ENCODE measurements around the gene ABHD11. TPM values are rescaled to one million over a fixed set of nuclear protein-coding genes. Genes with fewer than 3 reads are reported as not detected.
"Not testable (repeated sequence)": the region's sequence is repeated elsewhere in the genome, so short reads cannot be mapped to it uniquely, and the experiment has no call there.

ABHD11 gene
- total RNA-seq, 2 experiments from 2014 or later = 14.4 to 17.8 TPM

- Mint-ChIP-seq H3K9me3 (ENCODE audit: low read depth) (no peaks in the 10 kb centered on the region), H3K27me3 (peaks cover 4% of the 10 kb centered on the region), H3K27ac (peak overlapping the region; percentile 66), H3K4me1 (peaks cover 34% of the 10 kb centered on the region), H3K36me3 (ENCODE audit: low read depth) (peaks cover 3% of the 10 kb centered on the region), H3K4me3 (peak overlapping the region; percentile 75)
- ATAC-seq (no peak), DNase-seq (peak; percentile 62)
- CTCF ChIA-PET = interaction anchor here (0.8 to 3.8 kb wide), 4 partner anchors 16 to 265 kb away, joined by 3 to 21 read pairs (median 5); no protein-coding TSS in a partner anchor
- POLR2A ChIA-PET = interaction anchor here (0.6 to 2.0 kb wide), 4 partner anchors 12 to 33 kb away, joined by 3 to 17 read pairs (median 3); partner anchors contain the start of gene ABHD11
- intact Hi-C loops (cut with DNase I, micrococcal nuclease) = loop anchor here (1.0 to 5.0 kb wide), 7 partner anchors 14 to 196 kb away; partner anchors contain the start of genes BAZ1B (in 2 of the 2), VPS37D (in 2 of the 2), ABHD11 (in 1 of the 2) and BUD23 (in 1 of the 2)
These were observed 20.1 kb downstream of the ABHD11 start for GRCh38 chr7:73718438-73718881.

GRCh38 chr7:73717991-73718405 lies 20.6 kb downstream of the ABHD11 start:
- peaks cover 4% of the 10 kb centered on the region for H3K27me3 Mint-ChIP-seq
- intact Hi-C loops (cut with DNase I, micrococcal nuclease) = loop anchor here (1.0 to 5.0 kb wide), 7 partner anchors 13 to 196 kb away; partner anchors contain the start of genes BAZ1B (in 2 of the 2), VPS37D (in 2 of the 2), ABHD11 (in 1 of the 2) and BUD23 (in 1 of the 2)
- peak; percentile 62 for ATAC-seq
- H3K4me3 Mint-ChIP-seq = peak overlapping the region; percentile 75
- H3K9me3 Mint-ChIP-seq (ENCODE audit: low read depth) = no peaks in the 10 kb centered on the region
- POLR2A ChIA-PET = interaction anchor here (0.6 to 2.0 kb wide), 5 partner anchors 11 to 196 kb away, joined by 3 to 17 read pairs (median 3); partner anchors contain the start of genes ABHD11 and BAZ1B
- peaks cover 36% of the 10 kb centered on the region for H3K4me1 Mint-ChIP-seq
- H3K27ac Mint-ChIP-seq = peak overlapping the region; percentile 66
- DNase-seq = peak; percentile 89
- CTCF ChIA-PET = interaction anchor here (0.8 to 3.8 kb wide), 5 partner anchors 10 to 265 kb away, joined by 3 to 21 read pairs (median 4); no protein-coding TSS in a partner anchor
- H3K36me3 Mint-ChIP-seq (ENCODE audit: low read depth) = peaks cover 6% of the 10 kb centered on the region

- Mint-ChIP-seq H3K4me3 (peak overlapping the region; percentile 75), H3K36me3 (ENCODE audit: low read depth) (peaks cover 7% of the 10 kb centered on the region), H3K27me3 (peaks cover 4% of the 10 kb centered on the region), H3K9me3 (ENCODE audit: low read depth) (no peaks in the 10 kb centered on the region), H3K4me1 (peaks cover 39% of the 10 kb centered on the region), H3K27ac (peak overlapping the region; percentile 66)
- ATAC-seq = no peak
- CTCF ChIA-PET = interaction anchor here (0.5 to 3.8 kb wide), 6 partner anchors 9 to 698 kb away, joined by 3 to 21 read pairs (median 4); no protein-coding TSS in a partner anchor
- POLR2A ChIA-PET = interaction anchor here (0.6 to 2.0 kb wide), 5 partner anchors 11 to 195 kb away, joined by 3 to 17 read pairs (median 3); partner anchors contain the start of genes ABHD11 and BAZ1B
- intact Hi-C loops (cut with DNase I, micrococcal nuclease) = loop anchor here (5.0 kb wide), 2 partner anchors 50 to 95 kb away; partner anchors contain the start of genes MLXIPL (in 1 of the 2) and VPS37D (in 1 of the 2)
- DNase-seq = no peak
These were observed 21.4 kb downstream of the ABHD11 start for GRCh38 chr7:73717025-73717807.

GRCh38 chr7:73716318-73716890 lies 22.2 kb downstream of the ABHD11 start:
- ChIA-PET CTCF (interaction anchor here (1.4 to 3.8 kb wide), 4 partner anchors 8 to 110 kb away, joined by 4 to 21 read pairs (median 6); no protein-coding TSS in a partner anchor), POLR2A (interaction anchor here (1.9 to 2.0 kb wide), 2 partner anchors 10 to 13 kb away, joined by 4 to 17 read pairs; no protein-coding TSS in a partner anchor)
- H3K4me1 Mint-ChIP-seq = peaks cover 39% of the 10 kb centered on the region
- H3K36me3 Mint-ChIP-seq (ENCODE audit: low read depth) = peaks cover 7% of the 10 kb centered on the region
- no peak overlapping the region for H3K4me3 Mint-ChIP-seq
- intact Hi-C loops (cut with DNase I, micrococcal nuclease) = loop anchor here (5.0 kb wide), 2 partner anchors 49 to 94 kb away; partner anchors contain the start of genes MLXIPL (in 1 of the 2) and VPS37D (in 1 of the 2)
- no peak for ATAC-seq
- no peaks in the 10 kb centered on the region for H3K9me3 Mint-ChIP-seq (ENCODE audit: low read depth)
- H3K27ac Mint-ChIP-seq = peak overlapping the region; percentile 14
- H3K27me3 Mint-ChIP-seq = peaks cover 4% of the 10 kb centered on the region
- no peak for DNase-seq

- Mint-ChIP-seq H3K27ac (no peak overlapping the region), H3K9me3 (ENCODE audit: low read depth) (no peaks in the 10 kb centered on the region), H3K27me3 (peaks cover 2% of the 10 kb centered on the region), H3K36me3 (ENCODE audit: low read depth) (peaks cover 7% of the 10 kb centered on the region), H3K4me1 (peaks cover 39% of the 10 kb centered on the region), H3K4me3 (no peak overlapping the region)
- intact Hi-C loops (cut with DNase I, micrococcal nuclease) = loop anchor here (1.0 to 5.0 kb wide), 4 partner anchors 9 to 136 kb away; partner anchors contain the start of genes MLXIPL (in 1 of the 2) and VPS37D (in 1 of the 2)
- CTCF ChIA-PET = interaction anchor here (1.4 to 3.8 kb wide), 4 partner anchors 8 to 109 kb away, joined by 4 to 21 read pairs (median 6); no protein-coding TSS in a partner anchor
- peak; percentile 77 for ATAC-seq
- POLR2A ChIA-PET = interaction anchor here (0.5 to 1.9 kb wide), 3 partner anchors 12 to 59 kb away, joined by 3 to 5 read pairs (median 4); no protein-coding TSS in a partner anchor
- DNase-seq = peak; percentile 90
These were observed 22.8 kb downstream of the ABHD11 start for GRCh38 chr7:73715648-73716317.

- H3K27me3 Mint-ChIP-seq; intact Hi-C loops (cut with DNase I, micrococcal nuclease); H3K9me3 Mint-ChIP-seq (ENCODE audit: low read depth); H3K4me3 Mint-ChIP-seq; ATAC-seq; H3K27ac Mint-ChIP-seq; POLR2A ChIA-PET; DNase-seq; H3K36me3 Mint-ChIP-seq (ENCODE audit: low read depth): not testable (repeated sequence)
- H3K4me1 Mint-ChIP-seq = peaks cover 35% of the 10 kb centered on the region
- CTCF ChIA-PET = interaction anchor here (1.3 to 3.1 kb wide), 3 partner anchors 12 to 45 kb away, joined by 4 to 16 read pairs (median 5); no protein-coding TSS in a partner anchor
These were observed 25.3 kb downstream of the ABHD11 start for GRCh38 chr7:73713319-73713718.

GRCh38 chr7:73712773-73713172 lies 25.8 kb downstream of the ABHD11 start:
- ChIA-PET POLR2A (no interaction called here), CTCF (interaction anchor here (3.1 kb wide), 1 partner anchor 11 kb away, joined by 16 read pairs; no protein-coding TSS in a partner anchor)
- DNase-seq (no peak), ATAC-seq (no peak)
- no peak overlapping the region for H3K4me3 Mint-ChIP-seq
- H3K36me3 Mint-ChIP-seq (ENCODE audit: low read depth) = peaks cover 9% of the 10 kb centered on the region
- intact Hi-C loops (cut with DNase I, micrococcal nuclease) = no loop called here
- no peak overlapping the region for H3K27ac Mint-ChIP-seq
- H3K4me1 Mint-ChIP-seq = peaks cover 29% of the 10 kb centered on the region
- no peaks in the 10 kb centered on the region for H3K9me3 Mint-ChIP-seq (ENCODE audit: low read depth)
- H3K27me3 Mint-ChIP-seq = no peaks in the 10 kb centered on the region

GRCh38 chr7:73708961-73709549 lies 29.5 kb downstream of the ABHD11 start:
- ChIA-PET CTCF (no interaction called here), POLR2A (no interaction called here)
- H3K4me1 Mint-ChIP-seq = peaks cover 20% of the 10 kb centered on the region
- H3K36me3 Mint-ChIP-seq (ENCODE audit: low read depth) = peaks cover 6% of the 10 kb centered on the region
- intact Hi-C loops (cut with DNase I, micrococcal nuclease) = no loop called here
- no peaks in the 10 kb centered on the region for H3K9me3 Mint-ChIP-seq (ENCODE audit: low read depth)
- ATAC-seq = no peak
- DNase-seq = no peak
- no peak overlapping the region for H3K4me3 Mint-ChIP-seq
- H3K27me3 Mint-ChIP-seq = no peaks in the 10 kb centered on the region
- H3K27ac Mint-ChIP-seq = no peak overlapping the region

GRCh38 chr7:73707045-73707631 lies 31.5 kb downstream of the ABHD11 start:
- peak; percentile 43 for DNase-seq
- Mint-ChIP-seq H3K4me3 (no peak overlapping the region), H3K27me3 (no peaks in the 10 kb centered on the region), H3K36me3 (ENCODE audit: low read depth) (peaks cover 10% of the 10 kb centered on the region), H3K27ac (no peak overlapping the region), H3K9me3 (ENCODE audit: low read depth) (no peaks in the 10 kb centered on the region), H3K4me1 (peaks cover 18% of the 10 kb centered on the region)
- ChIA-PET POLR2A (interaction anchor here (2.4 kb wide), 1 partner anchor 10 kb away, joined by 17 read pairs; no protein-coding TSS in a partner anchor), CTCF (interaction anchor here (1.3 to 1.5 kb wide), 2 partner anchors 10 to 21 kb away, joined by 3 to 4 read pairs; no protein-coding TSS in a partner anchor)
- intact Hi-C loops (cut with DNase I, micrococcal nuclease) = no loop called here
- no peak for ATAC-seq
